Mucosa of descending colon (tissue), 3 donors: ENCODE measurements around the gene CACNA2D2. TPM values are rescaled to one million over a fixed set of nuclear protein-coding genes. Genes with fewer than 3 reads are reported as not detected.

ENCODE experiments used
- ATAC-seq: fragments of 200-7000 bp; cut with Tn5 transposase; one replicate; pipeline ENCODE4 v1.9.1; 2020; ENCODE audit warnings: mild to moderate bottlenecking, moderate library complexity
- DNase-seq, 3 donors: peaks; one replicate each; pipeline ENCODE4 v3.0.0-alpha.2; 2020
- H3K36me3 ChIP-seq: fragments of 200-600 bp; one replicate; pipeline ENCODE4 v1.8.0; 2021; ENCODE audit warnings: low read depth, mild to moderate bottlenecking
- H3K4me1 ChIP-seq: fragments of 200-600 bp; one replicate; pipeline ENCODE4 v1.8.0; 2021; ENCODE audit warnings: low read depth, mild to moderate bottlenecking
- H3K4me3 ChIP-seq: fragments of 200-600 bp; one replicate; pipeline ENCODE4 v1.8.0; 2021; ENCODE audit warnings: mild to moderate bottlenecking
- H3K9me3 ChIP-seq: fragments of 200-600 bp; one replicate; pipeline ENCODE4 v1.8.0; 2021; ENCODE audit warnings: mild to moderate bottlenecking
- CTCF ChIP-seq: fragments of 200-600 bp; IDR thresholded peaks from one replicate; pipeline ENCODE4 v1.8.0; 2022; ENCODE audit warnings: antibody characterized with exemption, mild to moderate bottlenecking
- intact Hi-C, 2 donors: fragments of 100-400 bp; cut with DNase I in 1 of 2; cut with micrococcal nuclease in 1 of 2; formaldehyde crosslinking; loops; one replicate each; pipeline versions ENCODE4 v1.11.0 to v1.11.1; 2022; cut with DNase I, micrococcal nuclease
- total RNA-seq, 3 donors: library from RNA; stranded (reverse); fragmentation: NEBNext Ultra II Directional in 2 of 3; extraction: Animal tissue kit (Norgen Biotek cat#: 25700) in 2 of 3; gene quantifications; one replicate each; pipeline versions ENCODE4 v1.2.1 to v1.2.4, GENCODE V29; 2021 to 2023
- donor health status: DM: no; HTN: no; CAD: no; lungs with moderate emphysema.
- donor health status: DM: no; HTN: no; CAD: no.
- donor health status: DM: no; HTN: yes; CAD: no.

Gene CACNA2D2
- total RNA-seq, 3 donors from 2014 or later, result 1.5 to 4.9 (median 3.8) TPM

DNA sequence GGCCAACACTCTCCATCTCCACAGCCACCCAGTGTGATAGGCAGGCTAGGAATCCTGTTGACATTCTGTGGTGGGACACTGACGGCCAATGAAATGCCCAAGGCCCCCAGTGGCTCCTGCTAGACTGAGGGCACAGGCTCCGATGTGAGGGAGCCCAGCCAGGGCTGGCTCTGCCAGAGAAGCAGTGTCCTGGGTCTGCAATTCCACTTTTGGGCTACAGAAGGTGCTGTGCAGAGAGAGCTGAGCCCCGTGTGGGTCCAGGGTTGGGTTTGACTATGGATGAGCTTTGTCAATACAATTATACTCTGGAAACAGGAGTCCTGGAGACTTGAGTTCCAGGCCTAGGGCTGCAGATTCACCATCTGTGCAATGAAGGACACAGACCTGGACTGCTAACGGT is 88.4 kb downstream of the CACNA2D2 start:
- Histone ChIP-seq H3K9me3 (no peaks in the 10 kb centered on the region), H3K4me3 (no peak overlapping the region), H3K36me3 (no peaks in the 10 kb centered on the region), H3K4me1 (no peaks in the 10 kb centered on the region)
- no peak for TF ChIP-seq CTCF
- DNase-seq (no peak), ATAC-seq (no peak)
- intact Hi-C loops, result no loop called here

DNA sequence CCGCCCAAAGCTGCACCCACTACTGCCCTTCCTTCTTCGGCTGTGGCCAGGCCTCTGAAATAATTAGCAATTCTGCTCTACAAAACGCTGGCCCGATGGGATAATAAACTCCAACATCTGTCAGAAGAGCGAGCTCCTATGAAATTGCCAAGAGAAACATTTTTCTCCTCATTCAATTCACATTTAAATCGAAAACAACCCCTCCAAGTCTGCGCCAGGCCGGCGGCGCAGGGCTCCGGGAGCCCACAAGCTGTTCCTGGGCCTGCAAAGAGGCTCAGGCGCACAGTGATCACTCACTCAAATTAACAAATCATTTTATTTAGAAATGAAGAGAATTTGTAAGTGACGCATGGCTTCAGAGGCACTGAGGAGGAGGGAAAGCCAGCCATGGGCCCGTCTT is 88.8 kb downstream of the CACNA2D2 start:
- intact Hi-C loops, result no loop called here
- ATAC-seq, result no peak
- Histone ChIP-seq H3K9me3 (no peaks in the 10 kb centered on the region), H3K4me3 (no peak overlapping the region), H3K36me3 (no peaks in the 10 kb centered on the region), H3K4me1 (no peaks in the 10 kb centered on the region)
- no peak for DNase-seq
- TF ChIP-seq CTCF, result no peak

- intact Hi-C loops, result no loop called here
Observed at GRCh38 chr3:50412231-50412754, 91.1 kb downstream of the CACNA2D2 start.

GRCh38 chr3:50411229-50411628 is 92.2 kb downstream of the CACNA2D2 start:
- no peak for DNase-seq
- no peaks in the 10 kb centered on the region for H3K9me3 ChIP-seq
- no peaks in the 10 kb centered on the region for H3K36me3 ChIP-seq
- TF ChIP-seq CTCF, result no peak
- intact Hi-C loops, result no loop called here
- no peak overlapping the region for H3K4me3 ChIP-seq
- ATAC-seq, result no peak
- H3K4me1 ChIP-seq, result no peaks in the 10 kb centered on the region

More at GRCh38 chr3:50412231-50412754, 91.1 kb downstream of the CACNA2D2 start:
- ATAC-seq (no peak), DNase-seq (no peak)
- H3K4me1 ChIP-seq, result no peaks in the 10 kb centered on the region
- no peak for TF ChIP-seq CTCF
- H3K36me3 ChIP-seq, result no peaks in the 10 kb centered on the region
- no peak overlapping the region for H3K4me3 ChIP-seq
- H3K9me3 ChIP-seq, result no peaks in the 10 kb centered on the region

DNA sequence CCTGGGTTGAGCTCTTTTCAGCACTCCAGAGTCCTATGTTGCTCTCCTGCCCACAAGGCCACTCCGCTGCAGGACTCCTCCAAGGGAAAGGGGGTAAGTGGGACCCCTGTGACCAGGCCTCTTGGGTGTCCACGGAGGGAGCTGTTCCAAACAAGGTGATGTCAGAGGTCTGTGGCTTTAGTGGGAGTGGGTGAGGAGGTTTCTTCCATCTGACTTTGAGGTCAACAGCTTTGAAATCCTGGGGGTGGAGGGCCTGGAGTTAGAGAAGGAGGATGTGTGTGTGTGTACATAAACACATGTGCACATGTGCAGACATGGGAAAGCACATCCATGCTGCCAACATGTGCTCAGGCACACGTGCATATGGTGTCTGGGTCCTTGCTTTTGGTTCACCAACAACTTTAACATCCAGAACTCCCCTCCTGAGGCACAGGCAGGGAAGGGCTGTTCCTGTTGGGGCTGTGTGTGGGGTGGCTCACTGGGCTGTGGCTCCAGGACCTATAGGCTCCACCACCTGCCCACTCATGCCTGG is 92.8 kb downstream of the CACNA2D2 start:
- TF ChIP-seq CTCF, result no peak
- DNase-seq (no peak), ATAC-seq (no peak)
- H3K9me3 ChIP-seq, result no peaks in the 10 kb centered on the region
- H3K36me3 ChIP-seq, result no peaks in the 10 kb centered on the region
- H3K4me3 ChIP-seq, result no peak overlapping the region
- H3K4me1 ChIP-seq, result no peaks in the 10 kb centered on the region
- intact Hi-C loops, result no loop called here

DNA sequence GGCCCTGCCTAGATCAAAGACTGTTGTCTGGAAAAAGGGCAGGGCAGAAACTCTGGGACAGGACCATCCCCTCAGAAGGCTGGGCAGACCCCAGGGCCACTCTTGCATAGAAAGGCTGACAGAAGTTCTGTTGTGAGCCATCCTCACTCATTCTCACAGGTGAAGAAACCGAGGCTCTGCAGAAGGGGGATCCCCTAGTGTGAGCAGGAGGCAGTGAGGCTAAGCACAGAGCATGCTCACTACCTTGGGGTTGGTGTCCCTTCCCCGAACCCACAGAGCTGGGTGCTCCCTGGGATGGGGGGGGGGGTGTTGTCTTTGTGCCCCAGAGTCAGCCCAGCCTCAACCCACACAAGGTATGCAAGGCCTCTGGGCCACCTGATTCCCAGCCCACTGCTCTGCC is 93.2 kb downstream of the CACNA2D2 start:
- TF ChIP-seq CTCF, result no peak
- no peaks in the 10 kb centered on the region for H3K9me3 ChIP-seq

More for the DNA sequence above, 93.2 kb downstream of the CACNA2D2 start:
- no peaks in the 10 kb centered on the region for H3K36me3 ChIP-seq
- DNase-seq (no peak), ATAC-seq (no peak)
- H3K4me1 ChIP-seq, result no peaks in the 10 kb centered on the region
- intact Hi-C loops, result no loop called here
- H3K4me3 ChIP-seq, result no peak overlapping the region
